Urinary bladder (tissue), 4 donors: ENCODE data around the gene RTP3. TPM values are rescaled to one million over a fixed set of nuclear protein-coding genes. Genes with fewer than 3 reads are reported as not detected.

Experiments used
- DNase-seq: peaks from one replicate; pipeline ENCODE4 v3.0.0-alpha.2; 2015; ENCODE audit errors: extremely low spot score
- H3K27ac ChIP-seq: one replicate; pipeline ENCODE4 v1.5.1; 2013; ENCODE audit warnings: low read depth, mild to moderate bottlenecking, moderate library complexity
- H3K36me3 ChIP-seq: one replicate; pipeline ENCODE4 v1.6.1; 2013; ENCODE audit warnings: mild to moderate bottlenecking, moderate library complexity; ENCODE audit not compliant: insufficient read depth
- H3K4me1 ChIP-seq: one replicate; pipeline ENCODE4 v1.6.1; 2013; ENCODE audit warnings: mild to moderate bottlenecking, moderate library complexity; ENCODE audit not compliant: insufficient read depth
- H3K4me3 ChIP-seq: one replicate; pipeline ENCODE4 v1.5.1; 2013; ENCODE audit warnings: low read depth, low read length
- WGBS: extraction: QIAGEN DNeasy Blood & Tissue Kit; methylation state at CpG from one replicate; pipeline ENCODE4 v1.1.7; 2013; 5-methylcytosine and 5-hydroxymethylcytosine counted together
- polyA plus RNA-seq: library from polyadenylated mRNA; stranded (reverse); fragments of 200-250 nt; gene quantifications from one replicate; pipeline ENCODE4 v1.2.3, GENCODE V29; 2013
- total RNA-seq: library from RNA; depleted of rRNA; stranded (reverse); fragments of >200 nt; gene quantifications from one replicate; pipeline ENCODE4 v1.2.3, GENCODE V29; 2014
- donor health status: healthy with polysubstance abuse.
- donor health status: healthy.

The RTP3 gene
- total RNA-seq, result not detected
- polyA plus RNA-seq, result not detected

DNA sequence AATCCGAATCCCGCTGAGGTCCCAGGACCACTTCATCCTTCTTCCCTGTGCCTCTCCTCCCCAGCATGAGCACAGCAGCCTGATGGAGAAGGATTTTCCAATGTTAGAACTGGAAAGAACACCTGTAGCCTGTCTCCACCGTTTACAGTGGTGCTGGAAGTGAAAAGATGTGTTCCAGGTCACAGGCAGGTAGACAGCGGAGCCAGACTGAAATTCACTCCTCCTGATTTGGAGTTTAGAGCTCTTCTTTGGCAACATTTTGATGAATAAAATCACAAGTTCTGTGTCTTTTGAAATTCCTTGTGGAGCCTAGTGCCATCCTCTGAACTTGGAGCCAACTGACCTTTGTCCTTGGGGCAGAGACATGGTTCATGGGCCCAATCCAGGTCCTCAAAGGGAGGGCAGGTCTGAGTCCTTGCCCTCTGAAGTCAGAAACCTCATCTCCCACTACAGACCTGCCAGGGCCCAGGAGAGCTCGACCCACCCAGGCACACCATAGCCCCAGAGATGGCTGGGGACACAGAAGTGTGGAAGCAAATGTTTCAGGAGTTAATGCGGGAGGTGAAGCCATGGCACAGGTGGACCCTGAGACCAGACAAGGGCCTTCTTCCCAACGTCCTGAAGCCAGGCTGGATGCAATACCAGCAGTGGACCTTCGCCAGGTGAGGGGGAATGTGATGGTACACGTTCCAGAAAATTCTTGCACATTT is at the start of gene RTP3:
TSS of gene RTP3 (plus strand) at position 421 of the 710 bp plus-strand sequence. CDS start at position 508, 87 bp downstream.
- H3K4me1 ChIP-seq, result no peaks in the 10 kb centered on the region
- WGBS, result 82% methylated on average over 9 of the region's 9 CpGs
- H3K27ac ChIP-seq, result no peak within 1 kb of the TSS
- H3K4me3 ChIP-seq, result no peak within 1 kb of the TSS
- DNase-seq, result no peak
- no peaks in the 10 kb centered on the region for H3K36me3 ChIP-seq

DNA sequence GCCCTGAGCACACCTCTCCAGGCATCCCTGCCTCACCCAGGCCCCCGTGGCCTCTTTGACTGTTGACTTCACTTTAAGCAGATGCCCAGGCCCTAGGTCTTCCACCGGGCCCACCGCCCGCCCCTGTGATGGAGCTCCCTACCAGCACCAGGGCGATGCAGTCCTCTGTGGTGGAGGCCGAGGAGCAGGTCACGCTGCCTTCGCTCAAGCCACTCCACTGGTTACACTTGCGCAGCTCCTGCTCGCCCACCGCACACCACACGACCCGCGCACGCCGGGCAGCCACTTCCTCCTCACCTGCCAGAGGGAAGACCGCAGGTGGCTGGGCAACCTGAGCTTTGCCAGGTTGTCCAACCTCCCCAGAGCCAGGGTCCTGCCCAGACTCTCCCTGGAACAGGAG is 49.1 kb upstream of the RTP3 start:
- no peak for DNase-seq
- no peak overlapping the region for H3K27ac ChIP-seq
- no peak overlapping the region for H3K4me3 ChIP-seq
- no peaks in the 10 kb centered on the region for H3K4me1 ChIP-seq
- no peaks in the 10 kb centered on the region for H3K36me3 ChIP-seq
- 92% methylated on average over 17 of the region's 17 CpGs for WGBS

DNA sequence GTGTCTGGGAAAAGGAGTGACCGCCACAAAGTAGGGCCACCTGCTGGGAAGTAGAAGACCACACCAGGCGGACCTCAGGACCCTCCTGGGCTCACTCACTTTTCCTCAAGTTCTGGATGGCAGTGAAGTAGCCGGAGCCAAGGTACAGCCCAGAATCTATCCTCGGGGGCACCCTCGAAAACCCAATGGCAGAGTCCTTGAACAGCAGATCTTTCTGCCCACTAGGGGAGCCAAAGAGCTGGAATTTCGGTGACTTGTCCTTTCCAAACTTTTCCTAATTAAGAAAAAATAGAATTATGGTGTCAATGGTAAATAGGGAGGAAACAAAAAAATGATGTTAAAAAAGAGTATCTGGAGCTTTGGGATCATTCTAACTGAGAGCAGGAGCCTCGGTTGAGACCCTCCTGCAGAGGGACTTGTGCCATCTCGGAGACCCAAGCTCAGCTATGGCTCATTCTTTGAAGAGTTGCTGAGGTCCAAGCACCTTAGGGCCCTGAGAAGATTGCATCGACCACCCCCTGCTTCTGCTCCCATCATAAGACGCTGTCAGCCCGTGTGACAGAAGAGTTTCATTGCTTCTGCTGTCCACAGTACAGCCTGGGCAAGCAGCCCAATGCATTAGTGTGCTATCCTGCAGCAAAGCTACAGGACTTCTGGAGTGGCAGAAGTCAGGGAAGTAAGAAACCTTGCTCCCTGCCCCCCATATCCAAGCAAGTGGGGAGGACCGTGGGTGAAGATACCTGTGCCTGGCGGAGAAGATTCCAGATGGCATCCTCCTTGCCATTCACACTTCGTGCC is 47.8 kb upstream of the RTP3 start:
- WGBS, result 72% methylated on average over 14 of the region's 14 CpGs
- no peak overlapping the region for H3K4me3 ChIP-seq
- no peak for DNase-seq
- no peaks in the 10 kb centered on the region for H3K4me1 ChIP-seq
- H3K36me3 ChIP-seq, result no peaks in the 10 kb centered on the region
- no peak overlapping the region for H3K27ac ChIP-seq

DNA sequence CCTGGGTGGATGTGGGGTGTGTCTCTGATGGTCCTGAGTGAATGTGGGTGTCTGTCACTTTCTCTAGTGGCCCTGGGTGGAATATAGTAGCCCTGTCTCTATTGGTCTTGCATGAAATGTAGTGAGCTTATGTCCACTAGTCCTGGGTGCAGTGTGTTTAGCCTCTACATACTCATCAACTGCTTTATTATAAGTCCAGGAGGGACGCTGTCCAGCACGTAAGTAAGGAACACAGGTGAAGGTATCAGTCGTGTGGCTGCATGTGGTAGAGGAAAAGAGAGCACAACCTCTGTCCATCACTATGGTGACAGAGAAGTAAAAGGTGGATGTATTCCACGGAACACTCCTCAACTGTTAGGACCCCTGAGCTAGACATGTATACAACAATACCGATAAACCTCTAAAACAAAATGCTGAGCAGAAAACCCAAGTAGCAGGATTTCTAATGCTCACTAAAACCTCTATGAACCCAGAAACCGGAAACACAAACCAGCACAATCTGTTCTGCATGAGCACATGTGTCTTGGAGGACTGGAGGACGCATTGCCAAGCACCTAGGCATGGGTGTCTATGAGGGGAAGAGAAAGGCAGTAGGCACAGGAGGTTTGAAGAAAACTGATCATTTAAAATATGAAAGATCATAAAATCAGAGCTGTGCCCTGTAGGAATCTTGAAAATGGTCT is 44.1 kb upstream of the RTP3 start:
- Histone ChIP-seq H3K36me3 (no peaks in the 10 kb centered on the region), H3K4me3 (no peak overlapping the region), H3K4me1 (no peaks in the 10 kb centered on the region), H3K27ac (no peak overlapping the region)
- DNase-seq, result no peak
- WGBS, result 70% methylated on average over 7 of the region's 7 CpGs

DNA sequence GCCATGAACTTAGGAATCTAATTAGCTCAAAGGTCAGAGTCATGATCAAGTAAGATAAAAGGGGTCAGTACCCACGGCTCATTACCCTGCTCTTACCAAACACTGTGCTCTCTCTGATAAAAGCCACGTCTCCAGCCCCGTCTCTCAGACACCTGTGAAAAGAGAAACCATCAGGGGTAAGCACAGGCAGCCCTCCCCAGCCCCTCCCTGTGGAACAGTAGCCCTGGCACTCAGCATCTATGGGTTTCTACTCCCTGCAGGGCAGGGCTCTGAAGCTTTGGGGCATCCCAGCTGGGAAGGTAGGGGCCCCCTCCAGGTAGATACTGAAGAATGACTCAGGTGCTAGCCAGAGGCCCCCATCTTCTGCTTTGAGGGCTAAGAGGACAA is 43.6 kb upstream of the RTP3 start:
- WGBS, result 46% methylated on average over 3 of the region's 3 CpGs
- DNase-seq, result no peak
- H3K4me3 ChIP-seq, result no peak overlapping the region
- no peaks in the 10 kb centered on the region for H3K4me1 ChIP-seq
- H3K27ac ChIP-seq, result no peak overlapping the region
- no peaks in the 10 kb centered on the region for H3K36me3 ChIP-seq

DNA sequence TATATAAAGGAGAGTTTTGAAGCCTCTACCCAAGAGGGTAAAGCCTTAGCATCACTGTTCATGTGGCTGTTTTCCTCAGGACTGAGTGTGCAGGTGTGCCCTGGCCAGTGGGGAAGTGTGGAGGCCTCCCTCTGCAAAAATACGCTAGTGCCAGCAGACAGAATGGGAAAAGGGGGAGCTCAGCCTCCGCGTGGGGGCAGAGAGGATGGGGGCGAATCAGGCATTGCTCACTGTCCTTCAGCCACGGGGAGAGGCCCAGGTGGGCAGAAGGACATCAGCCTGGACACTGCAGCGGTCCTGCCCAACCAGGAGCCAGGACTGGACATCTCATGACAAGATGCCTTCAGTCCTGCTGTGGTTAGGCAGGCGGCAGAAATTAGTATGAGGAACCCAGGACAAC is 43.2 kb upstream of the RTP3 start:
- H3K27ac ChIP-seq, result no peak overlapping the region
- H3K36me3 ChIP-seq, result no peaks in the 10 kb centered on the region
- 81% methylated on average over 7 of the region's 7 CpGs for WGBS

DNA sequence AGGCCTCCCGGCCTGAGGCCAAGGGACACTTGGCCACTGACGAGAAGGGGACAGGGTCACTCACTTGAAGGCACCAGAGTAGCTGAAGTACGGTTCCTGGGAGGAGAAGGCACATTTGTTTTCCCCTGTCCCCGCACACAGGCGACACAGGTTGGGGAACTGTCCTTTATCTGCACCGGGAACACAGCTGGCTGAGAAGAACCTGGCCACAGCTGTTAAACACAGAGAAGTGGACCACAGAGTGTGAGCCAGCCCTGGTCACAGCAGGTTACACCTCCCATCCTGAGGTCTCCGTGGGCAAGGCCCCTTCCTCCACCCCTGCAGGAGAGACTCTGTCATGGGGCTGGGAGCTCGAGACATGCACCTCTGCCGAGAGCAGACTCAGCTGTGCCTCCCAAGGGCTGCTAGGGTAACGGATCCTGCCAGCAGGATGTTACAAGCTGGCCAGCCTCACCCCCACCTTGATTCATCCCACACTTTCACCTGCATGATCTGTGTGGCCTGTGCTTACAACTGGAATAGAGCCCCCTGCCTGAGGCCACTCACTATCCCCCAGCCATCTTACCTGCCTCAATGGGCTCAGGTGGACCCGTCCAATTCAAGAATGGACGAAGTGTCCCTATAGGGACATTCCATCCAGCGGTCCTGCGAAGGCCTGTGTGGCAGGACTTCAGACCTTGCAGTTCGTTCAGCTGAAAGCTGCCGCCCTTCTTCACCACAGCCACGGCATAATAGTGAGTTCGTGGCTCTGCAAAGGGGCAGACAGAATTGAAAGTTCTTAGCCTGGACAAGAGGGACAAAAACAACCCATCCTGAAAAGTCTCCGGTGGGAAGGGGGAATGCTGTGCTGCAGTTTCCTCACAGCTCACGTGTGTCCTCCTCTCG is 42.3 kb upstream of the RTP3 start:
- no peak overlapping the region for H3K27ac ChIP-seq
- H3K36me3 ChIP-seq, result no peaks in the 10 kb centered on the region
- H3K4me1 ChIP-seq, result no peaks in the 10 kb centered on the region
- WGBS, result 83% methylated on average over 21 of the region's 21 CpGs
- DNase-seq, result no peak
- H3K4me3 ChIP-seq, result no peak overlapping the region

More for the DNA sequence above, 43.2 kb upstream of the RTP3 start:
- no peak overlapping the region for H3K4me3 ChIP-seq
- no peak for DNase-seq
- H3K4me1 ChIP-seq, result no peaks in the 10 kb centered on the region

DNA sequence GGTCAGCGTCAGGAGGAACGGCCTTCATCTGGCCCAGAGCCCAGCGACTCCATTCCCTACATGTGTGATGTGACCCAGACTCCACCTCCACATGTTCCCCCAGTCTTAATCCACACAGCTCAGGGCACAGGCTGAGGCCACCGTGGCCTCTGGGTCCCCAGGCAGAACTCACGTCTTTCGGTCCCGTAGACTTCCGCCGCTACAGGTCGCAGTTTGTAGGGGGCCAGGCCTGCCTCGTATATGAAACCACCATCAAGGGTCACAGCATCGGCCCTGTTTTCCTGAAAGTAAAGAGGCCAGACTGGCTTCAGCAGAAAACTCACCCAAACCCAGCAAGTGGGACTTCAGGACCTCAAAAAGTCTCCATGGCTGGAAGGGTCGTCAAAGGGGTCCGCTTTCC is 41.7 kb upstream of the RTP3 start:
- no peaks in the 10 kb centered on the region for H3K36me3 ChIP-seq
- H3K27ac ChIP-seq, result no peak overlapping the region
- DNase-seq, result no peak
- WGBS, result 88% methylated on average over 14 of the region's 14 CpGs
- no peaks in the 10 kb centered on the region for H3K4me1 ChIP-seq
- H3K4me3 ChIP-seq, result no peak overlapping the region

DNA sequence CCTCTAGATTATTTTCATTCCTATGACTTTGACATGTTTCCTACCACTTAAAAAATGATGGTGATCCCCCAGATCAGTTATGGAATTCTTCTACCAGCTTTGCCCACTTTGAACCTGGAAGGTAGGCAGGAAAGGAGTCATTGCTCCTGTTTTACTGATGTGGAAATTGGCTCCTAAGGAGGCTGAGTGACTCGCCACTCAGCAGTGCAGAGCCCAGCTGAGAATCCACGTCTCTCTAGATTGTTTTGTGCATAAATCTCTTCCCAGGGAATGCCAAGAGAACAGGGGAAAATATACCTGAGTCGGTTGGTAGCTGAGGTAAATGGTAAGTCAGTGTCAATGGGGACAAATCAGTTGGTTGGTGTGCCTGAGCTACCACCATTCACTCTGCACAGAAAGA is 37.7 kb upstream of the RTP3 start:
- H3K4me3 ChIP-seq, result no peak overlapping the region
- no peak overlapping the region for H3K27ac ChIP-seq
- 73% methylated on average over 3 of the region's 3 CpGs for WGBS
- no peak for DNase-seq
- no peaks in the 10 kb centered on the region for H3K4me1 ChIP-seq
- H3K36me3 ChIP-seq, result no peaks in the 10 kb centered on the region

DNA sequence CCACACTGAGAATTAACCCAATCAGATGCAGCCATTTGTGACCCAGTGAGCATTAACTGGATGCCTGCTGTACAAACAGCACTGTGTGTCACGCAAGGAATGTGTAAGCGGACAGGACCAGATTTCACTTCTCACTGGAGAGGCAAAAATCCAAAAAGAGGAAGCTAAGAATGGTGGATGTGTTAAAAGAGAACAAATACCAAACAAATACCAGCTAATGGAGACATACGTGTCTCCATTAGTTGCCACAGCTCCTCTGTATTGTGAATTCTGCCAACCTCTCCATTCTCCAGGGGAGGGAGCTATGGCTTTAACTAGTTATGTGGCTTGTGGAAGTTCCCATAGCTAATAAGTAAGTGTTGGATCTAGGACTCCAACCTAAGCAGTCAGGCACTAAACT is 35.7 kb upstream of the RTP3 start:
- no peaks in the 10 kb centered on the region for H3K4me1 ChIP-seq
- no peak for DNase-seq
- no peaks in the 10 kb centered on the region for H3K36me3 ChIP-seq
- WGBS, result 43% methylated on average over 3 of the region's 3 CpGs
- no peak overlapping the region for H3K27ac ChIP-seq
- H3K4me3 ChIP-seq, result no peak overlapping the region

DNA sequence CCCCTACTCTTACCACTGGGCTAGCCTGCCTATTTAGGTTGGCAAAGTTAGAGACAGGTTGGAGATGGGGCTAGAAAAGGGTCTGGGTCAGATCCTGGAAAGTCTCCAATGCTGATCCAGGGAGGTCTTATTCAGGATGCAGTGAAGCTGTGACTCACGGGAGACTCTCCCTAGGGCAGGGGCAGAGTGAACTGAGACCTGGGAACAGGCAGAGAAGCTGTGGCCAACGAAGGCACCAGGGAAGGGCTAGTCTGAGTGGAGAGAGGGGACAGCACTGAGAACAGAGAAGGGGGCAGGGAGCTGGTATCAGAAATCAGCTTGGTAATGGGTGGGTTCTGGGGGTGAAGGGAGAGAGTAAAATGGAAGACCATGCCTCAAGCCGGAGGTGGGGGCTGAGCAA is 35.3 kb upstream of the RTP3 start:
- no peaks in the 10 kb centered on the region for H3K36me3 ChIP-seq
- no peaks in the 10 kb centered on the region for H3K4me1 ChIP-seq
- H3K27ac ChIP-seq, result no peak overlapping the region
- 59% methylated on average over 3 of the region's 3 CpGs for WGBS
- H3K4me3 ChIP-seq, result no peak overlapping the region
- no peak for DNase-seq

DNA sequence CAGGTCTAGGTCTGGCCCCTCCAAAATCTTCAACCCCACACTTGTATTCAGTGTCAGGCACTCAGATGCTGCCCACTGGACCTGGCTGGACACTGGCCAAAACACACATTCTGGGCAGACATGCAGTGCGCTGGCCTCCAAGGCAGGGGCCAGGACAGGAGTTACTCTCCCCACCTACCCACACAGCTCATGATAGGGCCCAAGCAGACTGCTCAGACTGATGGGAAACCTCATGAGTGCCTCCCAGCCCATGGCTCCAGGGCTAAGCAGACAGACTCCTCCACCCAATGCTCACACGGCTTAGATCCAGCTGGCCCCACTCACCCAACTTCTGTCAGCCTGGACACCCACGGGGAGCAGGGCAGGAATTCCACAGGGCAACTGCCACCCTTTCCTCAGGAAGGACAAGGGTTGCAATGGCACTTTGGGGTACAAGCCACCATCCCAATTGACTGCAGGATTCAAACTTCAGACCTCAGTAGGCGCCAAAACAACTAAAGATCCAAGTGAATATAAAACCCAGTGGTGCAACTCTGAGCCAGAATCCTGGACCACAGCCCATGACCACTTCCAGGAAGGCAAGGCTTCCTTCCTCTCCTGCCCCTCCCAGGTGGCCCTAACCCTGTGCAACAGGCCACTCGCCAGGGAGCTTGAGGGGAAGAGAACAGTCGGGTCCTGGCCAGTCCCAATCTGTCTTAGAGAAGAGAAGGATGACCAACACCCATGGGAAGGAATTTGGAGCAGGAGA is 34.5 kb upstream of the RTP3 start:
- WGBS, result 56% methylated on average over 6 of the region's 6 CpGs
- H3K36me3 ChIP-seq, result no peaks in the 10 kb centered on the region

DNA sequence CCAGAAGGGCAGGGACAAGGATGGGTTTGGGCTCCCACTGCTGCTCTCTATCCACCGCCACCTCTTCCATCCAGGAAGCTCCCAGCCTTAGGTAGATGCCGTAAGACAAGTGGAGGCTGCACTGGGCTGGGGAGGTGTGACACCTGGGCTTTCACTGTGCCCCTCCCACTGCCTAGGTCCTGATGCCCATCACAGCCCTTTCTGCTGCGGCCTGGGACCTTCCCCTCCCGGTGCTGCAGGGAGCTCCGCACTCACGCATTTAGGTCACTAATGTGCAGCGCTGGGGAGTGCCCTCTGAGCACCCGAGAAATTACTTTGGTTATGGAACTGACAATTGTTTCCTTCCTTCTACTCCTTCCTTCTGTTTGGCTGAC is 33.9 kb upstream of the RTP3 start:
- no peak overlapping the region for H3K4me3 ChIP-seq
- no peaks in the 10 kb centered on the region for H3K4me1 ChIP-seq
- no peak for DNase-seq
- no peak overlapping the region for H3K27ac ChIP-seq
- no peaks in the 10 kb centered on the region for H3K36me3 ChIP-seq
- WGBS, result 78% methylated on average over 8 of the region's 8 CpGs

More for the DNA sequence above, 34.5 kb upstream of the RTP3 start:
- no peak for DNase-seq
- Histone ChIP-seq H3K4me3 (no peak overlapping the region), H3K27ac (no peak overlapping the region), H3K4me1 (no peaks in the 10 kb centered on the region)
